WTC11 (cell line): ENCODE results near the gene UBE2F. TPM values are rescaled to one million over a fixed set of nuclear protein-coding genes. Genes with fewer than 3 reads are reported as not detected.

ENCODE experiments used
- ATAC-seq: fragments of 200-7000 bp; cut with Tn5 transposase; 2 replicates; pipeline ENCODE4 v1.10.0; 2021; ENCODE audit warnings: mild to moderate bottlenecking, moderate library complexity
- CTCF ChIA-PET: fragments of 300-600 bp; sonication (Branson Sonifier 250); formaldehyde crosslinking; loops from one replicate; lab custom pipeline; 2021; ENCODE audit warnings: antibody characterized with exemption; lab: Charles Lee
- POLR2A ChIA-PET: fragments of 350-600 bp; sonication (Branson Sonifier 250); formaldehyde crosslinking; loops from one replicate; lab custom pipeline; 2021; ENCODE audit warnings: antibody characterized with exemption; lab: Charles Lee
- DNase-seq: peaks from one replicate; pipeline ENCODE4 v3.0.0; 2021; ENCODE audit warnings: low spot score
- H3K27ac Mint-ChIP-seq: 2 replicates; pipeline ENCODE4 v1.8.0; 2021; ENCODE audit warnings: mixed read lengths
- H3K27me3 Mint-ChIP-seq: 2 replicates; pipeline ENCODE4 v1.8.0; 2021; ENCODE audit warnings: low read depth, mild to moderate bottlenecking, moderate library complexity, mixed read lengths
- H3K36me3 Mint-ChIP-seq: 2 replicates; pipeline ENCODE4 v1.8.0; 2021; ENCODE audit warnings: mixed read lengths
- H3K4me1 Mint-ChIP-seq: 2 replicates; pipeline ENCODE4 v1.8.0; 2022; ENCODE audit warnings: mixed read lengths
- H3K4me3 Mint-ChIP-seq: 2 replicates; pipeline ENCODE4 v1.8.0; 2021; ENCODE audit warnings: mild to moderate bottlenecking, moderate library complexity, mixed read lengths
- H3K9me3 Mint-ChIP-seq: 2 replicates; pipeline ENCODE4 v1.8.0; 2021; ENCODE audit warnings: mixed read lengths
- JUN ChIP-seq: sonication (generic); formaldehyde crosslinking; IDR thresholded peaks from 2 replicates; pipeline ENCODE4 v1.8.0; 2023; ENCODE audit warnings: mild to moderate bottlenecking, missing genetic modification reagents
- NFYB ChIP-seq: sonication (generic); formaldehyde crosslinking; conservative IDR thresholded peaks from 2 replicates; pipeline ENCODE4 v1.8.0; 2022; ENCODE audit warnings: low read depth, missing genetic modification reagents
- RORB ChIP-seq: fragments of 250-450 bp; sonication (Bioruptor Pico); IDR thresholded peaks from 2 replicates; pipeline ENCODE4 v1.9.0; 2021; ENCODE audit warnings: mild to moderate bottlenecking
- SOX15 ChIP-seq: fragments of 250-450 bp; sonication (Bioruptor Pico); IDR thresholded peaks from 2 replicates; pipeline ENCODE4 v1.9.0; 2021; ENCODE audit warnings: mild to moderate bottlenecking
- TCF7 ChIP-seq: sonication (generic); formaldehyde crosslinking; IDR thresholded peaks from 2 replicates; pipeline ENCODE4 v1.8.0; 2022; ENCODE audit warnings: mild to moderate bottlenecking, low read depth, missing genetic modification reagents, moderate library complexity
- TEAD1 ChIP-seq: sonication (generic); formaldehyde crosslinking; IDR thresholded peaks from 2 replicates; pipeline ENCODE4 v1.8.0; 2022; ENCODE audit warnings: mild to moderate bottlenecking, missing genetic modification reagents
- TP53 ChIP-seq: sonication (generic); formaldehyde crosslinking; IDR thresholded peaks from 2 replicates; pipeline ENCODE4 v1.8.1; 2023; ENCODE audit warnings: mild to moderate bottlenecking, missing genetic modification reagents
- ZNF121 ChIP-seq: sonication (generic); formaldehyde crosslinking; IDR thresholded peaks from 2 replicates; pipeline ENCODE4 v1.8.0; 2023; ENCODE audit warnings: missing genetic modification reagents
- ZNF671 ChIP-seq: fragments of 250-450 bp; sonication (Bioruptor Pico); IDR thresholded peaks from 2 replicates; pipeline ENCODE4 v1.8.0; 2021; ENCODE audit warnings: mild to moderate bottlenecking
- total RNA-seq: library from RNA; stranded (reverse); gene quantifications from 3 replicates; pipeline ENCODE4 v1.2.3, GENCODE V29; 2021
- TF ChIP-seq, protein P1 (sequence below): sonication (generic); formaldehyde crosslinking; IDR thresholded peaks from 2 replicates; pipeline ENCODE4 v1.8.1; 2023; ENCODE audit warnings: mild to moderate bottlenecking, missing genetic modification reagents
- TF ChIP-seq, protein P2 (sequence below): sonication (generic); formaldehyde crosslinking; IDR thresholded peaks from 2 replicates; pipeline ENCODE4 v1.8.1; 2022; ENCODE audit warnings: low read depth, missing genetic modification reagents, borderline replicate concordance
- TF ChIP-seq, protein P3 (sequence below): sonication (generic); formaldehyde crosslinking; IDR thresholded peaks from 2 replicates; pipeline ENCODE4 v1.8.1; 2022; ENCODE audit warnings: mild to moderate bottlenecking, moderate library complexity, missing genetic modification reagents
- TF ChIP-seq, protein P4 (sequence below): fragments of 250-450 bp; sonication (Bioruptor Pico); IDR thresholded peaks from 2 replicates; pipeline ENCODE4 v1.8.0; 2021; ENCODE audit warnings: mild to moderate bottlenecking
- TF ChIP-seq, protein P5 (sequence below): sonication (generic); formaldehyde crosslinking; IDR thresholded peaks from 2 replicates; pipeline ENCODE4 v1.8.0; 2023; ENCODE audit warnings: missing genetic modification reagents, mild to moderate bottlenecking, borderline replicate concordance

The UBE2F gene
- total RNA-seq, 1 experiment from 2014 or later = 49.5 TPM

DNA sequence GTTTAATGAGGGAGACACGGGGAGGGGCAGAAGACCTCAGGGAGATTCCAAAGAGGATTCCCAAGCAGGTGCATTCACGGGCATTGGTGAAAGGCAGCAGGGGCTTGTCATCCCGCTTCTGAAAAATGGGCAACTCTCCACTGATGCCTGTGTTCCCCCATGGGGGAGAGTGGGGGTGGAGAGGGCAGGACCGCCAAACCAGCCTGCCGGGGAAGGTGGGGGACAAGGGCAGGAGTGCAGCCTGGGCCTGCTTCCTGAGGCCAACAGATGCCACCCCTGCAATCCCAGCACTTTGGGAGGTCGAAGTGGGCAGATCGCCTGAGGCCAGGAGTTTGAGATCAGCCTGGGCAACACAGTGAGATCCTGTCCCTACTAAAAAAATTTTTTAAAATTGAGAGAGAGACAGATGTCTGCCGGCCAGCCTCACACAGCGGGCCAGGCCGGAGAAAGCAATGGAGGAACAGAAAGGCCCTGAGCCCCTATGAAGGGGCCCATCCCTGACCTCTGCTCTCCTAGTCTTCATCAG lies 44.8 kb upstream of the UBE2F start:
- Mint-ChIP-seq H3K4me1 (0 out of 2 replicates have a peak, but pooled peaks cover 4% of the 10 kb centered on the region), H3K4me3 (no peak overlapping the region), H3K27me3 (peaks cover 2% of the 10 kb centered on the region; the same call in 1 of the 2 replicates), H3K27ac (no peak overlapping the region), H3K36me3 (no peaks in the 10 kb centered on the region), H3K9me3 (no peaks in the 10 kb centered on the region)
- POLR2A ChIA-PET = no interaction called here
- ATAC-seq (no peak), DNase-seq (no peak)
- CTCF ChIA-PET = interaction anchor here (1.4 to 2.0 kb wide), 7 partner anchors 9 to 409 kb away, joined by 4 to 26 read pairs (median 7); no protein-coding TSS in a partner anchor
- TF ChIP-seq, protein P1, sequence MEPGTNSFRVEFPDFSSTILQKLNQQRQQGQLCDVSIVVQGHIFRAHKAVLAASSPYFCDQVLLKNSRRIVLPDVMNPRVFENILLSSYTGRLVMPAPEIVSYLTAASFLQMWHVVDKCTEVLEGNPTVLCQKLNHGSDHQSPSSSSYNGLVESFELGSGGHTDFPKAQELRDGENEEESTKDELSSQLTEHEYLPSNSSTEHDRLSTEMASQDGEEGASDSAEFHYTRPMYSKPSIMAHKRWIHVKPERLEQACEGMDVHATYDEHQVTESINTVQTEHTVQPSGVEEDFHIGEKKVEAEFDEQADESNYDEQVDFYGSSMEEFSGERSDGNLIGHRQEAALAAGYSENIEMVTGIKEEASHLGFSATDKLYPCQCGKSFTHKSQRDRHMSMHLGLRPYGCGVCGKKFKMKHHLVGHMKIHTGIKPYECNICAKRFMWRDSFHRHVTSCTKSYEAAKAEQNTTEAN (CRISPR knock-in tag) = no peak
- TF ChIP-seq ZNF121 (CRISPR knock-in tag) (peak; percentile 20; the same call in 1 of the 2 replicates), SOX15 (CRISPR knock-in tag) (no peak)

DNA sequence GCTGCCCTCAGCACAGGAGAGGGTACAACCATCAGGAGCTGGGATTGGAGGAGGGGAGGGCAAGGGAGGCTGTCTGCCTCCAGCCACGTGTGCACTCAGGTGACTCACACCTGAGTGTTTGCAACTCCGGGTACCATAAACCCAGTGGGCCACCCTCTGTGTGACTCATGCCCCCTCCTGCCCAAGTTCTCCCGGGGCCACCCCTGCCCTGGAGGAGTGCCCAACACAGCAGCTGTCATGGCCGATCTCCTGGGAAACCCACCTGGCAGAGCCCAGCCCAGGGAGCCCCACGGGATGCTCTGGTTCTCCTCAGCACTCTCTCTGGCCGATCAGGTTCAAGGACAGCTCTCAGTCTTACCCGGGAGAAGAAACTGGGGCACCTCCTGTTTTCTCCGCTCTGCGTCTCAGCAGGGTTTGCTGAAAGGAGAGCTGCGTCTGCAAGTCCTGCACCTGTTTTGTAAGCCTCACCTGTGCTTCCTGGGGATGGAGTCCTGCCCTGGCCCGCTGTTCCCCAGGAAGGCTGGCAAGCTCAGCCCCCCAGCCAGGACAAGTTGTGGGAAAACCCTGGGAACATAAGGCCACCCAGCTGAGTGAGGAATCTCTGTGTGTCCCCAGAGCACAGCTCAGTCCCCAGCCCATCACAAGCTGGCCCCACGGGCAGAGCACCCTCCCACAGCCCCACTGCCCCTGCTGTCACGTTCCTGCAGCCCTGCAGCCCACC lies 44.0 kb upstream of the UBE2F start:
- Mint-ChIP-seq H3K4me1 (0 out of 2 replicates have a peak, but pooled peaks cover 4% of the 10 kb centered on the region), H3K27me3 (peaks cover 2% of the 10 kb centered on the region; the same call in 1 of the 2 replicates), H3K36me3 (0 out of 2 replicates have a peak, but pooled peaks cover under 1% of the 10 kb centered on the region), H3K27ac (no peak overlapping the region), H3K4me3 (no peak overlapping the region), H3K9me3 (peaks cover 1% of the 10 kb centered on the region)
- ChIA-PET POLR2A (no interaction called here), CTCF (interaction anchor here (0.6 to 2.0 kb wide), 56 partner anchors 9 to 451 kb away, joined by 3 to 26 read pairs (median 4); partner anchors contain the start of gene SCLY)
- TF ChIP-seq, protein P2, sequence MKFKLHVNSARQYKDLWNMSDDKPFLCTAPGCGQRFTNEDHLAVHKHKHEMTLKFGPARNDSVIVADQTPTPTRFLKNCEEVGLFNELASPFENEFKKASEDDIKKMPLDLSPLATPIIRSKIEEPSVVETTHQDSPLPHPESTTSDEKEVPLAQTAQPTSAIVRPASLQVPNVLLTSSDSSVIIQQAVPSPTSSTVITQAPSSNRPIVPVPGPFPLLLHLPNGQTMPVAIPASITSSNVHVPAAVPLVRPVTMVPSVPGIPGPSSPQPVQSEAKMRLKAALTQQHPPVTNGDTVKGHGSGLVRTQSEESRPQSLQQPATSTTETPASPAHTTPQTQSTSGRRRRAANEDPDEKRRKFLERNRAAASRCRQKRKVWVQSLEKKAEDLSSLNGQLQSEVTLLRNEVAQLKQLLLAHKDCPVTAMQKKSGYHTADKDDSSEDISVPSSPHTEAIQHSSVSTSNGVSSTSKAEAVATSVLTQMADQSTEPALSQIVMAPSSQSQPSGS = no peak
- no peak for TF ChIP-seq ZNF671 (CRISPR knock-in tag)
- TF ChIP-seq, protein P1 (CRISPR knock-in tag) = no peak
- TF ChIP-seq, protein P3, sequence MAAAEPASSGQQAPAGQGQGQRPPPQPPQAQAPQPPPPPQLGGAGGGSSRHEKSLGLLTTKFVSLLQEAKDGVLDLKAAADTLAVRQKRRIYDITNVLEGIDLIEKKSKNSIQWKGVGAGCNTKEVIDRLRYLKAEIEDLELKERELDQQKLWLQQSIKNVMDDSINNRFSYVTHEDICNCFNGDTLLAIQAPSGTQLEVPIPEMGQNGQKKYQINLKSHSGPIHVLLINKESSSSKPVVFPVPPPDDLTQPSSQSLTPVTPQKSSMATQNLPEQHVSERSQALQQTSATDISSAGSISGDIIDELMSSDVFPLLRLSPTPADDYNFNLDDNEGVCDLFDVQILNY (CRISPR knock-in tag) = no peak
- TF ChIP-seq, protein P4, sequence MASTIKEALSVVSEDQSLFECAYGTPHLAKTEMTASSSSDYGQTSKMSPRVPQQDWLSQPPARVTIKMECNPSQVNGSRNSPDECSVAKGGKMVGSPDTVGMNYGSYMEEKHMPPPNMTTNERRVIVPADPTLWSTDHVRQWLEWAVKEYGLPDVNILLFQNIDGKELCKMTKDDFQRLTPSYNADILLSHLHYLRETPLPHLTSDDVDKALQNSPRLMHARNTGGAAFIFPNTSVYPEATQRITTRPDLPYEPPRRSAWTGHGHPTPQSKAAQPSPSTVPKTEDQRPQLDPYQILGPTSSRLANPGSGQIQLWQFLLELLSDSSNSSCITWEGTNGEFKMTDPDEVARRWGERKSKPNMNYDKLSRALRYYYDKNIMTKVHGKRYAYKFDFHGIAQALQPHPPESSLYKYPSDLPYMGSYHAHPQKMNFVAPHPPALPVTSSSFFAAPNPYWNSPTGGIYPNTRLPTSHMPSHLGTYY = no peak
- no peak for TF ChIP-seq TEAD1 (CRISPR knock-in tag)
- TF ChIP-seq, protein P5, sequence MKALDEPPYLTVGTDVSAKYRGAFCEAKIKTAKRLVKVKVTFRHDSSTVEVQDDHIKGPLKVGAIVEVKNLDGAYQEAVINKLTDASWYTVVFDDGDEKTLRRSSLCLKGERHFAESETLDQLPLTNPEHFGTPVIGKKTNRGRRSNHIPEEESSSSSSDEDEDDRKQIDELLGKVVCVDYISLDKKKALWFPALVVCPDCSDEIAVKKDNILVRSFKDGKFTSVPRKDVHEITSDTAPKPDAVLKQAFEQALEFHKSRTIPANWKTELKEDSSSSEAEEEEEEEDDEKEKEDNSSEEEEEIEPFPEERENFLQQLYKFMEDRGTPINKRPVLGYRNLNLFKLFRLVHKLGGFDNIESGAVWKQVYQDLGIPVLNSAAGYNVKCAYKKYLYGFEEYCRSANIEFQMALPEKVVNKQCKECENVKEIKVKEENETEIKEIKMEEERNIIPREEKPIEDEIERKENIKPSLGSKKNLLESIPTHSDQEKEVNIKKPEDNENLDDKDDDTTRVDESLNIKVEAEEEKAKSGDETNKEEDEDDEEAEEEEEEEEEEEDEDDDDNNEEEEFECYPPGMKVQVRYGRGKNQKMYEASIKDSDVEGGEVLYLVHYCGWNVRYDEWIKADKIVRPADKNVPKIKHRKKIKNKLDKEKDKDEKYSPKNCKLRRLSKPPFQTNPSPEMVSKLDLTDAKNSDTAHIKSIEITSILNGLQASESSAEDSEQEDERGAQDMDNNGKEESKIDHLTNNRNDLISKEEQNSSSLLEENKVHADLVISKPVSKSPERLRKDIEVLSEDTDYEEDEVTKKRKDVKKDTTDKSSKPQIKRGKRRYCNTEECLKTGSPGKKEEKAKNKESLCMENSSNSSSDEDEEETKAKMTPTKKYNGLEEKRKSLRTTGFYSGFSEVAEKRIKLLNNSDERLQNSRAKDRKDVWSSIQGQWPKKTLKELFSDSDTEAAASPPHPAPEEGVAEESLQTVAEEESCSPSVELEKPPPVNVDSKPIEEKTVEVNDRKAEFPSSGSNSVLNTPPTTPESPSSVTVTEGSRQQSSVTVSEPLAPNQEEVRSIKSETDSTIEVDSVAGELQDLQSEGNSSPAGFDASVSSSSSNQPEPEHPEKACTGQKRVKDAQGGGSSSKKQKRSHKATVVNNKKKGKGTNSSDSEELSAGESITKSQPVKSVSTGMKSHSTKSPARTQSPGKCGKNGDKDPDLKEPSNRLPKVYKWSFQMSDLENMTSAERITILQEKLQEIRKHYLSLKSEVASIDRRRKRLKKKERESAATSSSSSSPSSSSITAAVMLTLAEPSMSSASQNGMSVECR (CRISPR knock-in tag) = no peak
- no peak for TF ChIP-seq JUN (CRISPR knock-in tag)
- TF ChIP-seq RORB (CRISPR knock-in tag) = no peak
- TF ChIP-seq TCF7 (CRISPR knock-in tag) = no peak
- no peak for TF ChIP-seq TP53
- no peak for TF ChIP-seq NFYB
- DNase-seq (no peak), ATAC-seq (no peak; the same call in 1 of the 2 replicates)
